Measurements from ENCODE around the gene HRK. TPM values are rescaled to one million over a fixed set of nuclear protein-coding genes. Genes with fewer than 3 reads are reported as not detected.

HRK gene
- total and polyA plus RNA-seq, 8 donors = 0.04 to 0.16 (median 0.10) TPM; not detected in 4

GRCh38 chr12:116859079-116859478 lies 22.2 kb downstream of the HRK start:
- ATAC-seq = no peak
- no peak for DNase-seq
- TF ChIP-seq CTCF (IDR thresholded peaks at IDR 0.05) = no peak
- H3K4me3 ChIP-seq = no peak overlapping the region
- WGBS, 2 donors = 26 to 27% methylated on average over 5 of the region's 5 CpGs
- FAIRE-seq = no peak
- H3K27me3 ChIP-seq = peaks cover 0 to 2% (median 0%) of the 10 kb centered on the region in 4 donors
- intact Hi-C loops (cut with DNase I) = no loop called here
- no peaks in the 10 kb centered on the region for H3K9me3 ChIP-seq
- no peaks in the 10 kb centered on the region for H3K36me3 ChIP-seq
- no peak overlapping the region for H3K27ac ChIP-seq
- H3K4me1 ChIP-seq = no peaks in the 10 kb centered on the region

GRCh38 chr12:116856729-116857128 lies 24.5 kb downstream of the HRK start:
- Histone ChIP-seq H3K9me3 (no peaks in the 10 kb centered on the region), H3K27me3 (peaks cover 0 to 2% (median 0%) of the 10 kb centered on the region in 4 donors), H3K4me3 (no peak overlapping the region), H3K36me3 (no peaks in the 10 kb centered on the region), H3K27ac (no peak overlapping the region), H3K4me1 (no peaks in the 10 kb centered on the region)
- ATAC-seq (no peak), FAIRE-seq (no peak), DNase-seq (no peak)
- intact Hi-C loops (cut with DNase I) = no loop called here
- TF ChIP-seq CTCF (IDR thresholded peaks at IDR 0.05) = no peak
- 70 to 82% methylated on average over 11 of the region's 11 CpGs for WGBS, 2 donors

GRCh38 chr12:116855744-116856470 lies 25.3 kb downstream of the HRK start:
- intact Hi-C loops (cut with DNase I) = no loop called here
- 74 to 83% methylated on average over 16 of the region's 16 CpGs for WGBS, 2 donors
- no peak for FAIRE-seq
- no peak for DNase-seq
- Histone ChIP-seq H3K9me3 (no peaks in the 10 kb centered on the region), H3K36me3 (no peaks in the 10 kb centered on the region), H3K4me1 (no peaks in the 10 kb centered on the region), H3K4me3 (no peak overlapping the region), H3K27me3 (peaks cover 0 to 2% (median 0%) of the 10 kb centered on the region in 4 donors), H3K27ac (no peak overlapping the region)
- no peak for TF ChIP-seq CTCF (IDR thresholded peaks at IDR 0.05)
- ATAC-seq = no peak

GRCh38 chr12:116853507-116853906 lies 27.7 kb downstream of the HRK start:
- no peak overlapping the region for H3K4me3 ChIP-seq
- 68 to 77% methylated on average over 5 of the region's 5 CpGs for WGBS, 2 donors
- no peak for DNase-seq
- no peaks in the 10 kb centered on the region for H3K9me3 ChIP-seq
- H3K27me3 ChIP-seq = peaks cover 0 to 2% (median 0%) of the 10 kb centered on the region in 4 donors
- no peaks in the 10 kb centered on the region for H3K36me3 ChIP-seq
- H3K4me1 ChIP-seq = no peaks in the 10 kb centered on the region
- TF ChIP-seq CTCF (IDR thresholded peaks at IDR 0.05) = no peak
- intact Hi-C loops (cut with DNase I) = no loop called here
- no peak for ATAC-seq
- no peak overlapping the region for H3K27ac ChIP-seq
- no peak for FAIRE-seq

- Histone ChIP-seq H3K4me1 (no peaks in the 10 kb centered on the region), H3K27me3 (peaks cover 0 to 2% (median 0%) of the 10 kb centered on the region in 4 donors), H3K4me3 (no peak overlapping the region), H3K36me3 (no peaks in the 10 kb centered on the region), H3K27ac (no peak overlapping the region), H3K9me3 (no peaks in the 10 kb centered on the region)
- no peak for ATAC-seq
- TF ChIP-seq CTCF (IDR thresholded peaks at IDR 0.05) = no peak
- no peak for DNase-seq
- 58 to 70% methylated on average over 6 of the region's 6 CpGs for WGBS, 2 donors
- intact Hi-C loops (cut with DNase I) = no loop called here
- FAIRE-seq = no peak
Measured at GRCh38 chr12:116852303-116852702, 28.9 kb downstream of the HRK start.
